Activated CD4-positive, alpha-beta T cell treated with anti-CD3 and anti-CD28 coated beads, Interleukin-2, amount 10 ng/mL, durations not matched to agents 7 days and 5 days (primary cell): Measurements from ENCODE around the gene CDC26. TPM values are rescaled to one million over a fixed set of nuclear protein-coding genes. Genes with fewer than 3 reads are reported as not detected.
A peak's percentile ranks its signal among the peaks of the same experiment; 100 is the strongest.
"Not testable (repeated sequence)": the region's sequence is repeated elsewhere in the genome, so short reads cannot be mapped to it uniquely, and the experiment has no call there.

Experiments
- CTCF ChIA-PET: fragments of 350-600 bp; sonication (Branson Sonifier 250); formaldehyde crosslinking; loops from one replicate; lab custom pipeline; 2021; ENCODE audit warnings: antibody characterized with exemption; lab: Charles Lee
- POLR2A ChIA-PET: fragments of 350-600 bp; sonication (Branson Sonifier 250); formaldehyde crosslinking; loops from one replicate; lab custom pipeline; 2021; ENCODE audit warnings: antibody characterized with exemption; lab: Charles Lee
- DNase-seq: peaks from one replicate; pipeline ENCODE4 v3.0.0-alpha.2; 2020
- H3K27ac Mint-ChIP-seq: one replicate; pipeline ENCODE4 v1.8.0; 2021; ENCODE audit warnings: mild to moderate bottlenecking, moderate library complexity, mixed read lengths
- H3K27me3 Mint-ChIP-seq: one replicate; pipeline ENCODE4 v1.8.0; 2021; ENCODE audit warnings: mixed read lengths
- H3K36me3 Mint-ChIP-seq: one replicate; pipeline ENCODE4 v1.8.0; 2021; ENCODE audit warnings: low read depth, mixed read lengths
- H3K4me1 Mint-ChIP-seq: one replicate; pipeline ENCODE4 v1.8.0; 2021; ENCODE audit warnings: mixed read lengths
- H3K4me3 Mint-ChIP-seq: one replicate; pipeline ENCODE4 v1.8.0; 2021; ENCODE audit warnings: mild to moderate bottlenecking, moderate library complexity, mixed read lengths
- H3K9me3 Mint-ChIP-seq: one replicate; pipeline ENCODE4 v1.8.0; 2021; ENCODE audit warnings: mixed read lengths
- total RNA-seq, 2 experiments: library from RNA; stranded (reverse); gene quantifications; one replicate each; pipeline ENCODE4 v1.2.3, GENCODE V29; 2021

The CDC26 gene
- total RNA-seq, 2 experiments from 2014 or later: 28.8 to 31.0 TPM

- no peaks in the 10 kb centered on the region for H3K4me1 Mint-ChIP-seq
- ChIA-PET CTCF (no interaction called here), POLR2A (no interaction called here)
- peaks cover 5% of the 10 kb centered on the region for H3K36me3 Mint-ChIP-seq
- no peaks in the 10 kb centered on the region for H3K27me3 Mint-ChIP-seq
- H3K27ac Mint-ChIP-seq: no peak overlapping the region
- H3K4me3 Mint-ChIP-seq: no peak overlapping the region
- peaks cover 3% of the 10 kb centered on the region for H3K9me3 Mint-ChIP-seq
- DNase-seq: no peak
These were observed 24.6 kb downstream of the CDC26 start for GRCh38 chr9:113250807-113251206.

DNA sequence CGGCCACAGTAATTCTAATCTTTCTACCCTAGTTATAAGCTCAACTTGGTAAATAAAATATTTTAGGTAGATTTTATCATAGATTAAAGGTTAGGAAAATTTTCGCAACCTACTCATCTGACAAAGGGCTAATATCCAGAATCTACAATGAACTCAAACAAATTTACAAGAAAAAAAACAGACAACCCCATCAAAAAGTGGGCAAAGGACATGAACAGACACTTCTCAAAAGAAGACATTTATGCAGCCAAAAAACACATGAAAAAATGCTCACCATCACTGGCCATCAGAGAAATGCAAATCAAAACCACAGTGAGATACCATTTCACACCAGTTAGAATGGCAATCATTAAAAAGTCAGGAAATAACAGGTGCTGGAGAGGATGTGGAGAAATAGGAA, 25.7 kb downstream of the CDC26 start:
- H3K4me3 Mint-ChIP-seq, DNase-seq, H3K27me3 Mint-ChIP-seq, H3K27ac Mint-ChIP-seq, CTCF ChIA-PET, POLR2A ChIA-PET, H3K4me1 Mint-ChIP-seq, H3K36me3 Mint-ChIP-seq, H3K9me3 Mint-ChIP-seq: not testable (repeated sequence)

- Mint-ChIP-seq H3K4me1 (no peaks in the 10 kb centered on the region), H3K9me3 (peaks cover 3% of the 10 kb centered on the region), H3K27ac (no peak overlapping the region), H3K36me3 (peaks cover 5% of the 10 kb centered on the region), H3K4me3 (no peak overlapping the region), H3K27me3 (no peaks in the 10 kb centered on the region)
- CTCF ChIA-PET: no interaction called here
- POLR2A ChIA-PET: no interaction called here
- DNase-seq: no peak
These were observed 27.7 kb downstream of the CDC26 start for GRCh38 chr9:113247640-113248039.

DNA sequence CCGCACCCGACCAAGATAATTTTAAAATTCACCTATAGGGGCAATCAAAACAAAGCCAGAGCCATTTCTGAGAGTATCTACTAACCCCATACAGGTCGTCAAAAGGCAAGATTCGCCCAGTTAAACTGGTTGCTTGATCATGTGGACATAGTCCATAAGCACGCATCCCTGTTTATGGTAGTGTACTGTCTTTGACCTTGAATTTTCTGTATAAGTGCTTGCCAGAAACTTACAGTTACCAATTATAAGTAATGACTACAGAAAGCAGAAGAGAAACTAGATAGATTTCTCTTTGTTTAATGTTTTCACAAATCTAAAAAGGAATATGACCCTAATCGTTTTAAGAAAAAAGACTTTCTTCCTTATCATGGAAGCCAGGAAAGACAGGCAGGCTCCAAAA, 28.4 kb downstream of the CDC26 start:
- Mint-ChIP-seq H3K4me1 (no peaks in the 10 kb centered on the region), H3K9me3 (peaks cover 3% of the 10 kb centered on the region), H3K36me3 (peaks cover 5% of the 10 kb centered on the region), H3K4me3 (no peak overlapping the region), H3K27ac (no peak overlapping the region), H3K27me3 (no peaks in the 10 kb centered on the region)
- DNase-seq: no peak
- ChIA-PET POLR2A (no interaction called here), CTCF (no interaction called here)

- DNase-seq: no peak
- no peaks in the 10 kb centered on the region for H3K4me1 Mint-ChIP-seq
- peaks cover 3% of the 10 kb centered on the region for H3K9me3 Mint-ChIP-seq
- ChIA-PET POLR2A (no interaction called here), CTCF (interaction anchor here (1.3 kb wide), 1 partner anchor 25 kb away, joined by 4 read pairs; the partner anchor contains the start of genes FKBP15 and SLC31A1)
- no peak overlapping the region for H3K4me3 Mint-ChIP-seq
- no peaks in the 10 kb centered on the region for H3K27me3 Mint-ChIP-seq
- peaks cover 5% of the 10 kb centered on the region for H3K36me3 Mint-ChIP-seq
- H3K27ac Mint-ChIP-seq: no peak overlapping the region
These were observed 29.5 kb downstream of the CDC26 start for GRCh38 chr9:113245894-113246293.

GRCh38 chr9:113244556-113244955, 30.8 kb downstream of the CDC26 start:
- POLR2A ChIA-PET: no interaction called here
- Mint-ChIP-seq H3K27me3 (no peaks in the 10 kb centered on the region), H3K27ac (peak overlapping the region; percentile 19), H3K4me3 (no peak overlapping the region), H3K36me3 (peaks cover 2% of the 10 kb centered on the region), H3K9me3 (no peaks in the 10 kb centered on the region), H3K4me1 (no peaks in the 10 kb centered on the region)
- CTCF ChIA-PET: interaction anchor here (1.3 kb wide), 1 partner anchor 23 kb away, joined by 4 read pairs; the partner anchor contains the start of genes FKBP15 and SLC31A1
- DNase-seq: no peak

DNA sequence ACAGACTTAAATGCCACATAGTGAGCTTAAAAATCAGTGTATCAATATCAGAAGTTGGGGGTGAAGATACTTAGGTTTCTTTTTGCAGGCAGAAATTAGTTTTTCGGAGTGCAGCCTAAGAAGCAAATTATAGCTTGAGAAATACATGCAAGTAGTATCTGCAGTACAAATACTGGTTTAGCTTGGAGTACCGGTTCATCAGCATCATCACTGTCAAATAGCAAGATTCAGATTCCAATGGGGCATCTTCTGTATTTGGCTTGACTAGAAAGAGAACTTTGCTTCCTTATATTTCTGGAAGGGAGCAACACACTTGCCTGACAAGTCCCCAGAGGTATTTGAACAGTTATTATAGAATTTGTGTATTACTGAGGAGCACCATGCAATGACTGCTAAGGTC, 34.2 kb downstream of the CDC26 start:
- Mint-ChIP-seq H3K27me3 (no peaks in the 10 kb centered on the region), H3K27ac (no peak overlapping the region), H3K36me3 (no peaks in the 10 kb centered on the region), H3K4me1 (peaks cover 10% of the 10 kb centered on the region), H3K9me3 (no peaks in the 10 kb centered on the region), H3K4me3 (no peak overlapping the region)
- CTCF ChIA-PET: interaction anchor here (0.7 to 1.2 kb wide), 3 partner anchors 19 to 185 kb away, joined by 3 to 5 read pairs (median 3); no protein-coding TSS in a partner anchor
- no peak for DNase-seq
- POLR2A ChIA-PET: no interaction called here

- H3K27me3 Mint-ChIP-seq: no peaks in the 10 kb centered on the region
- H3K27ac Mint-ChIP-seq: no peak overlapping the region
- POLR2A ChIA-PET: no interaction called here
- H3K9me3 Mint-ChIP-seq: no peaks in the 10 kb centered on the region
- no peaks in the 10 kb centered on the region for H3K36me3 Mint-ChIP-seq
- DNase-seq: no peak
- peaks cover 11% of the 10 kb centered on the region for H3K4me1 Mint-ChIP-seq
- CTCF ChIA-PET: no interaction called here
- H3K4me3 Mint-ChIP-seq: no peak overlapping the region
These were observed 36.5 kb downstream of the CDC26 start for GRCh38 chr9:113238859-113239232.

- POLR2A ChIA-PET: no interaction called here
- no peak for DNase-seq
- H3K27ac Mint-ChIP-seq: no peak overlapping the region
- no peak overlapping the region for H3K4me3 Mint-ChIP-seq
- no peaks in the 10 kb centered on the region for H3K9me3 Mint-ChIP-seq
- peaks cover 14% of the 10 kb centered on the region for H3K4me1 Mint-ChIP-seq
- no peaks in the 10 kb centered on the region for H3K27me3 Mint-ChIP-seq
- CTCF ChIA-PET: interaction anchor here (1.5 kb wide), 1 partner anchor 35 kb away, joined by 3 read pairs; no protein-coding TSS in a partner anchor
- no peaks in the 10 kb centered on the region for H3K36me3 Mint-ChIP-seq
These were observed 37.0 kb downstream of the CDC26 start for GRCh38 chr9:113238202-113238858.

- H3K4me1 Mint-ChIP-seq: peaks cover 26% of the 10 kb centered on the region
- no peaks in the 10 kb centered on the region for H3K27me3 Mint-ChIP-seq
- POLR2A ChIA-PET: no interaction called here
- H3K9me3 Mint-ChIP-seq: no peaks in the 10 kb centered on the region
- CTCF ChIA-PET: interaction anchor here (1.5 kb wide), 1 partner anchor 37 kb away, joined by 3 read pairs; no protein-coding TSS in a partner anchor
- H3K27ac Mint-ChIP-seq: no peak overlapping the region
- H3K36me3 Mint-ChIP-seq: no peaks in the 10 kb centered on the region
- H3K4me3 Mint-ChIP-seq: no peak overlapping the region
- no peak for DNase-seq
These were observed 38.3 kb downstream of the CDC26 start for GRCh38 chr9:113237026-113237425.

GRCh38 chr9:113235701-113236255, 39.6 kb downstream of the CDC26 start:
- H3K27me3 Mint-ChIP-seq, H3K4me3 Mint-ChIP-seq, H3K36me3 Mint-ChIP-seq, DNase-seq, H3K9me3 Mint-ChIP-seq, H3K27ac Mint-ChIP-seq, POLR2A ChIA-PET: not testable (repeated sequence)
- peaks cover 29% of the 10 kb centered on the region for H3K4me1 Mint-ChIP-seq
- CTCF ChIA-PET: interaction anchor here (0.6 kb wide), 1 partner anchor 11 kb away, joined by 3 read pairs; no protein-coding TSS in a partner anchor

GRCh38 chr9:113231701-113232100, 43.7 kb downstream of the CDC26 start:
- POLR2A ChIA-PET: no interaction called here
- H3K4me3 Mint-ChIP-seq: no peak overlapping the region
- no peaks in the 10 kb centered on the region for H3K9me3 Mint-ChIP-seq
- peaks cover 5% of the 10 kb centered on the region for H3K36me3 Mint-ChIP-seq
- peaks cover 29% of the 10 kb centered on the region for H3K4me1 Mint-ChIP-seq
- no peak overlapping the region for H3K27ac Mint-ChIP-seq
- no peak for DNase-seq
- CTCF ChIA-PET: interaction anchor here (0.7 to 1.0 kb wide), 3 partner anchors 28 to 426 kb away, joined by 3 to 4 read pairs (median 3); no protein-coding TSS in a partner anchor
- H3K27me3 Mint-ChIP-seq: no peaks in the 10 kb centered on the region

DNA sequence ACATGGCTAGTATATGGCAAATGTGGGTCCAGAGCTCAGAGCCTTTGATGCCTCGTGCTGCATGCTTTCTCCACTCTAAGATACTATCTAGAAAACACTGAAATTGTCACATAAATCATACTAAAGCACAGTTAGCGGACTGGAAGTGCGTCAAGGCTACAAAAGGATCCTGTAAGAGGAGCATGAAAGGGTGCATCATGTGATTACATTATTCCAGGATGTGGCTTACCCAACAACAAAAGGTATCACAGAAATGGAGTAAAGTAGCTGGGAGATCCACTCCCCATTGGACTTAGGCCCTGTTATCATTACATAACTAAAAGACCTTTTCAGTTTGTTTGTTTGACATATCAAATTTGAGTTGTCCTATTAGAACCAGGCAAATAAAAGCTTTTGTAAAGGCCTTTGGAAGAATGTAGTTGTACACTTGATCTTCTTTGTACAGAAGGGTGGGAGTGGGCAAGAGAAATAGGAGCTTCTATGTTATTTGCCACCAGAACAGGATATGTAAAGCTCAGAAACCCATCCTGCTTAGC, 47.2 kb downstream of the CDC26 start:
- Mint-ChIP-seq H3K27me3 (no peaks in the 10 kb centered on the region), H3K4me3 (no peak overlapping the region), H3K9me3 (no peaks in the 10 kb centered on the region), H3K4me1 (peaks cover 30% of the 10 kb centered on the region), H3K36me3 (peaks cover 9% of the 10 kb centered on the region), H3K27ac (no peak overlapping the region)
- POLR2A ChIA-PET: no interaction called here
- CTCF ChIA-PET: no interaction called here
- no peak for DNase-seq
